PC-3 (cell line): ENCODE measurements around the gene RAG1. TPM values are rescaled to one million over a fixed set of nuclear protein-coding genes. Genes with fewer than 3 reads are reported as not detected.

Source experiments
- ATAC-seq: fragments of 200-7000 bp; cut with Tn5 transposase; 2 replicates; pipeline ENCODE4 v1.9.1; 2020; ENCODE audit warnings: mild to moderate bottlenecking, moderate library complexity
- Bru-seq: library from RNA; stranded (reverse); fragments of 400-500 nt; gene quantifications from one replicate; lab custom pipeline; 2021; lab: Mats Ljungman, UMichigan
- BruChase-seq, 2 experiments: library from RNA; stranded (reverse); fragments of 400-500 nt; gene quantifications; one replicate each; lab custom pipeline; 2021; lab: Mats Ljungman, UMichigan
- BruUV-seq: library from RNA; stranded (reverse); fragments of 400-500 nt; replicated peaks from 2 replicates; lab custom pipeline; 2021; lab: Mats Ljungman, UMichigan
- CTCF ChIA-PET: fragments of 300-600 bp; sonication (Branson Sonifier 250); formaldehyde crosslinking; loops from one replicate; lab custom pipeline; 2022; ENCODE audit warnings: antibody characterized with exemption; lab: Charles Lee
- POLR2A ChIA-PET: fragments of 300-600 bp; sonication (Branson Sonifier 250); formaldehyde crosslinking; loops from one replicate; lab custom pipeline; 2022; ENCODE audit warnings: antibody characterized with exemption; ENCODE audit not compliant: unreplicated experiment; lab: Charles Lee
- DNase-seq: peaks from one replicate; pipeline ENCODE4 v3.0.0-alpha.2; 2015
- H2AFZ ChIP-seq: fragments of 300-600 bp; sonication (generic); 2 replicates; pipeline ENCODE4 v1.6.0; 2016; ENCODE audit warnings: antibody characterized with exemption, low read length
- H3F3A ChIP-seq: fragments of 300-600 bp; sonication (generic); one replicate; pipeline ENCODE4 v1.6.0; 2017; ENCODE audit warnings: antibody characterized with exemption, low read length, control low read depth, mild to moderate bottlenecking; ENCODE audit not compliant: unreplicated experiment
- H3K27ac ChIP-seq: fragments of 300-600 bp; sonication (generic); 2 replicates; pipeline ENCODE4 v1.5.1; 2016; ENCODE audit warnings: mild to moderate bottlenecking, low read length
- H3K27me3 ChIP-seq: fragments of 300-600 bp; sonication (generic); 2 replicates; pipeline ENCODE4 v1.6.1; 2016; ENCODE audit warnings: low read length, mixed read lengths
- H3K36me3 ChIP-seq: fragments of 300-600 bp; sonication (generic); 2 replicates; pipeline ENCODE4 v1.6.1; 2016; ENCODE audit warnings: low read depth, mixed run types, low read length, mixed read lengths
- H3K4me1 ChIP-seq: fragments of 300-600 bp; sonication (generic); 2 replicates; pipeline ENCODE4 v1.5.1; 2016; ENCODE audit warnings: low read length; ENCODE audit not compliant: insufficient read depth
- H3K4me2 ChIP-seq: fragments of 300-600 bp; sonication (generic); 2 replicates; pipeline ENCODE4 v1.6.0; 2016; ENCODE audit warnings: low read length
- H3K4me3 ChIP-seq: fragments of 300-600 bp; sonication (generic); 2 replicates; pipeline ENCODE4 v1.5.1; 2016; ENCODE audit warnings: mild to moderate bottlenecking, low read length, mixed read lengths
- H3K79me2 ChIP-seq: fragments of 300-600 bp; sonication (generic); 2 replicates; pipeline ENCODE4 v1.6.1; 2017; ENCODE audit warnings: low read length, mixed read lengths
- H3K9ac ChIP-seq: fragments of 300-600 bp; sonication (generic); 2 replicates; pipeline ENCODE4 v1.6.0; 2016; ENCODE audit warnings: mild to moderate bottlenecking, low read length
- H3K9me2 ChIP-seq: fragments of 300-600 bp; sonication (generic); replicated peaks from 2 replicates; pipeline ENCODE4 v1.6.1; 2016; ENCODE audit warnings: mixed run types, low read length, mixed read lengths
- H3K9me3 ChIP-seq: fragments of 300-600 bp; sonication (generic); 2 replicates; pipeline ENCODE4 v1.6.1; 2016; ENCODE audit warnings: low read length, mixed read lengths
- H4K20me1 ChIP-seq: fragments of 300-600 bp; sonication (generic); 2 replicates; pipeline ENCODE4 v1.6.1; 2016; ENCODE audit warnings: low read length, mixed read lengths
- EZH2 ChIP-seq: fragments of 300-600 bp; sonication (generic); IDR thresholded peaks from one replicate; pipeline ENCODE4 v1.6.1; 2017; ENCODE audit warnings: antibody characterized with exemption, mild to moderate bottlenecking, low read length; ENCODE audit not compliant: unreplicated experiment
- EZH2phosphoT487 ChIP-seq: fragments of 300-600 bp; sonication (generic); IDR thresholded peaks from 2 replicates; pipeline ENCODE4 v1.6.1; 2018; ENCODE audit warnings: mild to moderate bottlenecking, antibody characterized with exemption, low read length, borderline replicate concordance
- intact Hi-C: fragments of 100-400 bp; cut with micrococcal nuclease; formaldehyde crosslinking; loops from 2 replicates; pipeline ENCODE4 v1.9.0; 2023
- long read RNA-seq: library from polyadenylated mRNA; unstranded; transcript quantifications from one replicate; pipeline ENCODE4 v2.0.0, GENCODE V29; 2021; ENCODE audit not compliant: unreplicated experiment
- total RNA-seq: library from RNA; depleted of rRNA; stranded (reverse); fragments of >200 nt; gene quantifications from 2 replicates; pipeline ENCODE4 v1.2.3, GENCODE V29; 2014; rRNA removed
- TF ChIP-seq, protein P1 (sequence below): fragments of 300-600 bp; sonication (generic); conservative IDR thresholded peaks from 2 replicates; pipeline ENCODE4 v1.5.1; 2017; ENCODE audit warnings: antibody characterized with exemption, low read depth, mild to moderate bottlenecking, low read length

Gene RAG1
- total RNA-seq (0.15 and 0.23 TPM in 2 replicates), Bru-seq, nascent RNA (percentile 23 among the genes with signal in this experiment), BruChase-seq, experiment 1, labeled RNA remaining after a 6-hour chase (percentile 27 among the genes with signal in this experiment), BruChase-seq, experiment 2, labeled RNA remaining after a 2-hour chase (percentile 31 among the genes with signal in this experiment)
- long read RNA-seq: 0 reads

DNA sequence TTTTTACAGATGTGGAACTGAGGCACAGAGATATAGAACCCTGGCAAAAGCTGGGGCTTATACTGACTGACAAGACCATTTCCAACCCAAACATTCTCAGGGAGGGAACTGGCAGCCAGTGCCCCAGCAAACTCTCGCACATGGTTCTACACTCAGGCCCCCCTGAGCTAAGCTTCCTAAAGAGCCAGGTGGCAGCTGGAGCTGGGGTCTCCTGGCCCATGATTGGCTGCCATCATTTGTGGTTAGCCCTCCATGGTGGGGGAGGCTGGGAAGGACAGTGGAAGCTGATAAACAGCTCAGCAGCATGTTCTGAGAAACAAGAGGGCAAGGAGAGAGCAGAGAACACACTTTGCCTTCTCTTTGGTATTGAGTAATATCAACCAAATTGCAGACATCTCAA, at the start of gene RAG1:
RAG1 (plus strand) TSS at position 314 of the 400 bp plus-strand sequence. CDS start 5,298 bp downstream, outside the sequence.
- H3K27ac ChIP-seq: no peak within 1 kb of the TSS
- intact Hi-C loops: no loop called here

DNA sequence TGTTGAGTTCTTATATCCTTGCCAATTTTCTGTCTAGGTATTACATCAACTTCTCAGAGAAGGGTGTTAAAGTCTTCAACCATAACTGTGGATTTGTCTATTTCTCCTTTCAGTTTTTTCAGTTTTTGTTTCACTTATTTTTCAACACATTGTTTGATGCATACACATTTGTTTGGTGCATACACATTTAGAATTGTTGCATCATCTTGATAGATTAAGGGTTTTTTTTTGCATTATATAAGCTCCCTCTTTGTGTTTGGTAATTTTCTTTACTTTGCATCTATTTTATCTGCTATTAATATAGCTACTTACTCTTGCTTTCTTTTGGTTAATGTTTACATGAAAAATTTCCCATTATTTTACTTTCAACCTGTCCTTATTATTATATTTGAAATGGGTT, 37.0 kb upstream of the RAG1 start:
- H3K4me1 ChIP-seq: no peaks in the 10 kb centered on the region
- H3K79me2 ChIP-seq: no peaks in the 10 kb centered on the region
- H3K27me3 ChIP-seq: peaks cover 6% of the 10 kb centered on the region; the same call in 1 of the 2 replicates
- ATAC-seq (no peak), DNase-seq (no peak)
- no peaks in the 10 kb centered on the region for H3K9me2 ChIP-seq
- TF ChIP-seq EZH2: no peak
- TF ChIP-seq EZH2phosphoT487: no peak
- TF ChIP-seq, protein P1, sequence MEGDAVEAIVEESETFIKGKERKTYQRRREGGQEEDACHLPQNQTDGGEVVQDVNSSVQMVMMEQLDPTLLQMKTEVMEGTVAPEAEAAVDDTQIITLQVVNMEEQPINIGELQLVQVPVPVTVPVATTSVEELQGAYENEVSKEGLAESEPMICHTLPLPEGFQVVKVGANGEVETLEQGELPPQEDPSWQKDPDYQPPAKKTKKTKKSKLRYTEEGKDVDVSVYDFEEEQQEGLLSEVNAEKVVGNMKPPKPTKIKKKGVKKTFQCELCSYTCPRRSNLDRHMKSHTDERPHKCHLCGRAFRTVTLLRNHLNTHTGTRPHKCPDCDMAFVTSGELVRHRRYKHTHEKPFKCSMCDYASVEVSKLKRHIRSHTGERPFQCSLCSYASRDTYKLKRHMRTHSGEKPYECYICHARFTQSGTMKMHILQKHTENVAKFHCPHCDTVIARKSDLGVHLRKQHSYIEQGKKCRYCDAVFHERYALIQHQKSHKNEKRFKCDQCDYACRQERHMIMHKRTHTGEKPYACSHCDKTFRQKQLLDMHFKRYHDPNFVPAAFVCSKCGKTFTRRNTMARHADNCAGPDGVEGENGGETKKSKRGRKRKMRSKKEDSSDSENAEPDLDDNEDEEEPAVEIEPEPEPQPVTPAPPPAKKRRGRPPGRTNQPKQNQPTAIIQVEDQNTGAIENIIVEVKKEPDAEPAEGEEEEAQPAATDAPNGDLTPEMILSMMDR: no peak
- POLR2A ChIA-PET: no interaction called here
- no peaks in the 10 kb centered on the region for H3K36me3 ChIP-seq
- H3F3A ChIP-seq: no peaks in the 10 kb centered on the region
- no peak overlapping the region for H2AFZ ChIP-seq
- no peak overlapping the region for H3K9ac ChIP-seq
- CTCF ChIA-PET: no interaction called here
- no peaks in the 10 kb centered on the region for H4K20me1 ChIP-seq
- H3K4me2 ChIP-seq: no peak overlapping the region
- no TSS peak for BruUV-seq
- intact Hi-C loops: no loop called here
- H3K27ac ChIP-seq: no peak overlapping the region
- no peak overlapping the region for H3K4me3 ChIP-seq
- H3K9me3 ChIP-seq: no peaks in the 10 kb centered on the region

More for the DNA sequence above, at the start of gene RAG1:
- Histone ChIP-seq H3K79me2 (no peaks in the 10 kb centered on the region), H3K4me1 (no peaks in the 10 kb centered on the region), H3K9ac (no peak within 1 kb of the TSS), H3K4me3 (no peak within 1 kb of the TSS), H3F3A (no peaks in the 10 kb centered on the region), H3K4me2 (no peak within 1 kb of the TSS), H3K36me3 (no peaks in the 10 kb centered on the region), H2AFZ (no peak within 1 kb of the TSS), H4K20me1 (no peaks in the 10 kb centered on the region), H3K27me3 (peaks cover 67% of the 10 kb centered on the region), H3K9me3 (no peaks in the 10 kb centered on the region), H3K9me2 (no peaks in the 10 kb centered on the region)
- CTCF ChIA-PET: interaction anchor here (1.2 kb wide), 1 partner anchor 179 kb away, joined by 3 read pairs; no protein-coding TSS in a partner anchor
- ATAC-seq (no peak), DNase-seq (no peak)
- POLR2A ChIA-PET: no interaction called here
- no TSS peak for BruUV-seq
- TF ChIP-seq EZH2phosphoT487 (no peak), EZH2 (no peak)
- TF ChIP-seq, protein P1: no peak

DNA sequence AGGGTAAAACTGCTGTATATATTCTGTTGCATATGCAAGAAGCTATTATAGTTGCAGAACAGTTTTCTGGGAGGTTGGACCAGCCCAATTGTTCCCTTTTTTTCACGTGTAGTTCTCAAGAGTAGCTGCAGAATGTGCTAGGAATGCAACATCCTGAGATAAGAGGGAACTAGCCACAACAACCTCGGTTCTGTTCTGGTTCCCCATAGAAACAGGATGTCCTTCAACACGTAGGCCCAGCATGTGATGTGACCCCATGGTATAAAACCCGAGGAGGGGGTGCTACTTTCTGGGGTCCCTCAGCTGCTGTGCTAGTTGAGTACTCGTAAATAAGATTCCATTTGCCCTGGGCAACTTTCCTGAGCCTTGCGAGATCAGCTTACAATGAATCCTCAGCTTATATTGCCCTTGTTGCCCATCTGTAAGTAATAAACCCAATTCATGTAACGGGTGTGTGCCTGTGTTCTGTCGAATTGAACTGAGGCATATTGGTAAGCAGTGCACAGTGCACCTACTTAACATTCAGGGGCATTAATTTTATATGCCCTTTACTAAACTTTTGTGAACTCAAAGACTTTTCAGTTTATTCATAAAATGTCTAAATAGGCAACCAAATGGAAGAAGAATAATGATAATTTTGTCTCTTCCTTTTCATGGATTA, 34.7 kb upstream of the RAG1 start:
- H3K9me2 ChIP-seq: no peaks in the 10 kb centered on the region
- H3K4me3 ChIP-seq: no peak overlapping the region
- H3K27me3 ChIP-seq: peaks cover 12% of the 10 kb centered on the region; the same call in 1 of the 2 replicates
- no peak for ATAC-seq
- no peaks in the 10 kb centered on the region for H3K79me2 ChIP-seq
- no peaks in the 10 kb centered on the region for H3F3A ChIP-seq
- TF ChIP-seq EZH2 (no peak), EZH2phosphoT487 (no peak)
- TF ChIP-seq, protein P1: no peak
- H2AFZ ChIP-seq: no peak overlapping the region
- CTCF ChIA-PET: no interaction called here
- no peaks in the 10 kb centered on the region for H3K36me3 ChIP-seq
- no peak overlapping the region for H3K9ac ChIP-seq
- BruUV-seq: no TSS peak
- DNase-seq: no peak
- H3K4me2 ChIP-seq: no peak overlapping the region
- H3K27ac ChIP-seq: no peak overlapping the region
- no peaks in the 10 kb centered on the region for H4K20me1 ChIP-seq
- H3K4me1 ChIP-seq: no peaks in the 10 kb centered on the region
- intact Hi-C loops: no loop called here
- H3K9me3 ChIP-seq: no peaks in the 10 kb centered on the region
- POLR2A ChIA-PET: no interaction called here
